ENCODE measurements around the gene LBP. TPM values are rescaled to one million over a fixed set of nuclear protein-coding genes. Genes with fewer than 3 reads are reported as not detected.
"Not testable (repeated sequence)": the region's sequence is repeated elsewhere in the genome, so short reads cannot be mapped to it uniquely, and the experiment has no call there.

LBP gene
- total and polyA plus RNA-seq, 2 donors from 2014 or later, result 1.2 to 2.3 TPM

GRCh38 chr20:38404016-38404415, 57.7 kb downstream of the LBP start:
- Histone ChIP-seq H3K9ac (ENCODE audit: low read length in 3 of 3) (no peak overlapping the region), H3K4me3 (ENCODE audit: low read length in 3 of 3) (no peak overlapping the region), H3K36me3 (ENCODE audit: control insufficient read depth in 2 of 3, insufficient read depth in 3 of 3, low read length in 3 of 3) (no peaks in the 10 kb centered on the region), H3K9me3 (ENCODE audit: control insufficient read depth in 2 of 3, insufficient read depth in 1 of 3, low read length in 3 of 3) (no peaks in the 10 kb centered on the region), H3K4me1 (ENCODE audit: control insufficient read depth in 2 of 3, insufficient read depth in 2 of 3, low read depth in 1 of 3, low read length in 3 of 3) (no peaks in the 10 kb centered on the region), H3K27me3 (ENCODE audit: control insufficient read depth, insufficient read depth, low read length) (no peaks in the 10 kb centered on the region), H3K27ac (ENCODE audit: low read depth in 2 of 2, low read length in 2 of 2) (no peak overlapping the region)
- DNase-seq (no peak), FAIRE-seq (no peak)
- TF ChIP-seq CTCF (IDR thresholded peaks at IDR 0.05; ENCODE audit: borderline replicate concordance, extremely low read depth, insufficient read depth), result no peak
- intact Hi-C loops (cut with DNase I), result no loop called here

GRCh38 chr20:38405132-38405531, 58.9 kb downstream of the LBP start:
- Histone ChIP-seq H3K9ac (ENCODE audit: low read length in 3 of 3) (no peak overlapping the region), H3K9me3 (ENCODE audit: control insufficient read depth in 2 of 3, insufficient read depth in 1 of 3, low read length in 3 of 3) (no peaks in the 10 kb centered on the region), H3K27ac (ENCODE audit: low read depth in 2 of 2, low read length in 2 of 2) (no peak overlapping the region), H3K4me1 (ENCODE audit: control insufficient read depth in 2 of 3, insufficient read depth in 2 of 3, low read depth in 1 of 3, low read length in 3 of 3) (no peaks in the 10 kb centered on the region), H3K4me3 (ENCODE audit: low read length in 3 of 3) (no peak overlapping the region), H3K27me3 (ENCODE audit: control insufficient read depth, insufficient read depth, low read length) (no peaks in the 10 kb centered on the region), H3K36me3 (ENCODE audit: control insufficient read depth in 2 of 3, insufficient read depth in 3 of 3, low read length in 3 of 3) (no peaks in the 10 kb centered on the region)
- FAIRE-seq (no peak), DNase-seq (no peak)
- no peak for TF ChIP-seq CTCF (IDR thresholded peaks at IDR 0.05; ENCODE audit: borderline replicate concordance, extremely low read depth, insufficient read depth)
- intact Hi-C loops (cut with DNase I), result no loop called here

DNA sequence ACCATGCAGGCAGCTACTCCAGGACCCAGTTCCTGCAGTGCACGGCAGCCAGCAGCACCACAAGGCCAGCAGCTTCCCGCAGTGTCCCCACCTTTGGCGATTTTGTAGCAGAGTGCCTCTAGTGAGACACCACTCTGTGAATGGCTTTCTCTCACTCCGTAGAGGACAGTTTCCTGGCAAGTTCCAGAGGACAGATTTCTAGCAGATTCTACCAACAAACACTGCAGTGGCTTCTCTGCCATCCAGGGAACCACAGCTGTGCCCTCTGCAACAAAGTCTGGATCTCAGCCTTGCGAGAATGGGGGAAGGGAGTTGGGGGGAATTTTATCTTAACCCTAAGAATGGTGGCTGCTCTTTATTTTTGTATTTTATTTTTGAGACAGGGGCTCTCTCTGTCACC, 60.2 kb downstream of the LBP start:
- TF ChIP-seq CTCF (IDR thresholded peaks at IDR 0.05; ENCODE audit: borderline replicate concordance, extremely low read depth, insufficient read depth), result no peak
- Histone ChIP-seq H3K27ac (ENCODE audit: low read depth in 2 of 2, low read length in 2 of 2) (no peak overlapping the region), H3K27me3 (ENCODE audit: control insufficient read depth, insufficient read depth, low read length) (no peaks in the 10 kb centered on the region), H3K9ac (ENCODE audit: low read length in 3 of 3) (no peak overlapping the region), H3K4me3 (ENCODE audit: low read length in 3 of 3) (no peak overlapping the region), H3K9me3 (ENCODE audit: control insufficient read depth in 2 of 3, insufficient read depth in 1 of 3, low read length in 3 of 3) (no peaks in the 10 kb centered on the region), H3K36me3 (ENCODE audit: control insufficient read depth in 2 of 3, insufficient read depth in 3 of 3, low read length in 3 of 3) (no peaks in the 10 kb centered on the region), H3K4me1 (ENCODE audit: control insufficient read depth in 2 of 3, insufficient read depth in 2 of 3, low read depth in 1 of 3, low read length in 3 of 3) (no peaks in the 10 kb centered on the region)
- FAIRE-seq (no peak), DNase-seq (no peak)
- intact Hi-C loops (cut with DNase I), result no loop called here

DNA sequence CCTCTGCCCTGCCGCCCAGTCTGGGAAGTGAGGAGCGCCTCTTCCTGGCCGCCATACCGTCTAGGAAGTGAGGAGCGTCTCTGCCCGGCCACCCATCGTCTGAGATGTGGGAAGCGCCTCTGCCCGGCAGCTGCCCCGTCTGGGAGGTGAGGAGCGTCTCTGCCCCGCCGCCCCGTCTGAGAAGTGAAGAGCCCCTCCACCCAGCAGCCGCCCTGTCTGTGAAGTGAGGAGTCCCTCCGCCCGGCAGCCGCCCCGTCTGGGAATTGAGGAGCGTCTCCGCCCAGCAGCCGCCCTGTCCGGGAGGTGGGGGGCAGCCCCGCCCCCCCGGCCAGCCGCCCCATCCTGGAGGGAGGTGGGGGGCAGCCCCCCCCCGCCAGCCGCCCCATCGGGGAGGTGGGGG, 61.0 kb downstream of the LBP start:
- TF ChIP-seq CTCF (IDR thresholded peaks at IDR 0.05; ENCODE audit: borderline replicate concordance, extremely low read depth, insufficient read depth), result no peak
- no peak overlapping the region for H3K27ac ChIP-seq (ENCODE audit: low read depth in 2 of 2, low read length in 2 of 2)
- no peak for FAIRE-seq
- DNase-seq, result peak in 1 of 5 donors; percentile 74
- H3K9me3 ChIP-seq (ENCODE audit: control insufficient read depth in 2 of 3, insufficient read depth in 1 of 3, low read length in 3 of 3), result no peaks in the 10 kb centered on the region
- H3K27me3 ChIP-seq (ENCODE audit: control insufficient read depth, insufficient read depth, low read length), result no peaks in the 10 kb centered on the region
- intact Hi-C loops (cut with DNase I), result no loop called here
- H3K36me3 ChIP-seq (ENCODE audit: control insufficient read depth in 2 of 3, insufficient read depth in 3 of 3, low read length in 3 of 3), result no peaks in the 10 kb centered on the region
- no peaks in the 10 kb centered on the region for H3K4me1 ChIP-seq (ENCODE audit: control insufficient read depth in 2 of 3, insufficient read depth in 2 of 3, low read depth in 1 of 3, low read length in 3 of 3)
- H3K4me3 ChIP-seq (ENCODE audit: low read length in 3 of 3), result no peak overlapping the region
- H3K9ac ChIP-seq (ENCODE audit: low read length in 3 of 3), result no peak overlapping the region

GRCh38 chr20:38407822-38408221, 61.5 kb downstream of the LBP start:
- intact Hi-C loops (cut with DNase I); H3K9ac ChIP-seq (ENCODE audit: low read length in 3 of 3); H3K9me3 ChIP-seq (ENCODE audit: control insufficient read depth in 2 of 3, insufficient read depth in 1 of 3, low read length in 3 of 3); H3K27me3 ChIP-seq (ENCODE audit: control insufficient read depth, insufficient read depth, low read length); H3K27ac ChIP-seq (ENCODE audit: low read depth in 2 of 2, low read length in 2 of 2); H3K4me1 ChIP-seq (ENCODE audit: control insufficient read depth in 2 of 3, insufficient read depth in 2 of 3, low read depth in 1 of 3, low read length in 3 of 3); H3K36me3 ChIP-seq (ENCODE audit: control insufficient read depth in 2 of 3, insufficient read depth in 3 of 3, low read length in 3 of 3); H3K4me3 ChIP-seq (ENCODE audit: low read length in 3 of 3); FAIRE-seq; DNase-seq: not testable (repeated sequence)

Measured in kidney (tissue), 14 donors.